ENCODE data around the gene MEIS2. TPM values are rescaled to one million over a fixed set of nuclear protein-coding genes. Genes with fewer than 3 reads are reported as not detected.
A peak's percentile ranks its signal among the peaks of the same experiment; 100 is the strongest.

MEIS2 gene
- total RNA-seq, 1 donor from 2014 or later, result 58.5 TPM

- H3K9me3 Mint-ChIP-seq, result peaks cover 3% of the 10 kb centered on the region
- TF ChIP-seq CTCF (conservative IDR thresholded peaks at IDR 0.05), result no peak
- H3K4me3 Mint-ChIP-seq, result no peak overlapping the region
- peaks cover 24% of the 10 kb centered on the region for H3K4me1 Mint-ChIP-seq
- no peak overlapping the region for H3K27ac Mint-ChIP-seq (ENCODE audit: unreplicated experiment)
- no peaks in the 10 kb centered on the region for H3K27me3 Mint-ChIP-seq (ENCODE audit: low read depth)
- no peak for DNase-seq (ENCODE audit: low read depth, low spot score)
- H3K36me3 Mint-ChIP-seq (ENCODE audit: low read depth), result peaks cover 13% of the 10 kb centered on the region
These were observed 174.5 kb downstream of the MEIS2 start for GRCh38 chr15:36925653-36926426.

- no peak for TF ChIP-seq CTCF (conservative IDR thresholded peaks at IDR 0.05)
- Mint-ChIP-seq H3K4me1 (peaks cover 24% of the 10 kb centered on the region), H3K4me3 (no peak overlapping the region), H3K9me3 (peaks cover 3% of the 10 kb centered on the region), H3K27ac (ENCODE audit: unreplicated experiment) (peak overlapping the region; percentile 73), H3K36me3 (ENCODE audit: low read depth) (peaks cover 16% of the 10 kb centered on the region), H3K27me3 (ENCODE audit: low read depth) (no peaks in the 10 kb centered on the region)
- DNase-seq (ENCODE audit: low read depth, low spot score), result no peak
These were observed 175.3 kb downstream of the MEIS2 start for GRCh38 chr15:36925049-36925448.

DNA sequence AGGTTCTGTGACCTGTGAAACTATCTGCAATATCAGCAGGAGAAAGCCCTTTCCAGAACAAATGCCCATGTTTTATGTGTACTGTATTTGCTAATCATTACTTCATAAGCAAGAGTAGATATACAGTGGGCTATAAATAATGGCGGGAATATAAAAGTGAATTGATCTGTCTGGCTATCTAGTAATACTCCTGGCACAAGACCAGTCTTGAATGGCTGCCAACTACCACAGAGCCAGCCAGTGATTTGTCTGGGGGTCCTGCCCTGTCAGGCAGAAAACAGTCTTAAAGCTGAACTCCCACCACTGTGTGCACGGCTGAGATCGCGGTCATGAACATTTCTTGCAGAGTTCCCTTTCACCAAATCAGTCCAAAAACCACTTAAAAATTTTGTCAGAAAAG, 176.3 kb downstream of the MEIS2 start:
- no peaks in the 10 kb centered on the region for H3K9me3 Mint-ChIP-seq
- no peak for TF ChIP-seq CTCF (conservative IDR thresholded peaks at IDR 0.05)
- no peak overlapping the region for H3K27ac Mint-ChIP-seq (ENCODE audit: unreplicated experiment)
- no peak overlapping the region for H3K4me3 Mint-ChIP-seq
- peaks cover 11% of the 10 kb centered on the region for H3K36me3 Mint-ChIP-seq (ENCODE audit: low read depth)
- H3K27me3 Mint-ChIP-seq (ENCODE audit: low read depth), result no peaks in the 10 kb centered on the region
- DNase-seq (ENCODE audit: low read depth, low spot score), result no peak
- H3K4me1 Mint-ChIP-seq, result peaks cover 24% of the 10 kb centered on the region

GRCh38 chr15:36921484-36922091, 178.8 kb downstream of the MEIS2 start:
- Mint-ChIP-seq H3K9me3 (no peaks in the 10 kb centered on the region), H3K4me3 (no peak overlapping the region), H3K27ac (ENCODE audit: unreplicated experiment) (no peak overlapping the region), H3K4me1 (peaks cover 24% of the 10 kb centered on the region), H3K36me3 (ENCODE audit: low read depth) (peaks cover 18% of the 10 kb centered on the region), H3K27me3 (ENCODE audit: low read depth) (no peaks in the 10 kb centered on the region)
- DNase-seq (ENCODE audit: low read depth, low spot score), result no peak
- TF ChIP-seq CTCF (conservative IDR thresholded peaks at IDR 0.05), result no peak

- no peak for DNase-seq (ENCODE audit: low read depth, low spot score)
These were observed 182.7 kb downstream of the MEIS2 start for GRCh38 chr15:36917411-36918267.

More at GRCh38 chr15:36917411-36918267, 182.7 kb downstream of the MEIS2 start:
- H3K4me1 Mint-ChIP-seq, result peaks cover 8% of the 10 kb centered on the region
- TF ChIP-seq CTCF (conservative IDR thresholded peaks at IDR 0.05), result no peak
- H3K36me3 Mint-ChIP-seq (ENCODE audit: low read depth), result peaks cover 11% of the 10 kb centered on the region
- no peak overlapping the region for H3K4me3 Mint-ChIP-seq
- no peaks in the 10 kb centered on the region for H3K27me3 Mint-ChIP-seq (ENCODE audit: low read depth)
- no peak overlapping the region for H3K27ac Mint-ChIP-seq (ENCODE audit: unreplicated experiment)
- no peaks in the 10 kb centered on the region for H3K9me3 Mint-ChIP-seq

Measured in neural crest cell (in vitro differentiated cells).